ENCODE results near the gene PPP1R26.
"Not testable (repeated sequence)": the region's sequence is repeated elsewhere in the genome, so short reads cannot be mapped to it uniquely, and the experiment has no call there.

PPP1R26 gene, protein sequence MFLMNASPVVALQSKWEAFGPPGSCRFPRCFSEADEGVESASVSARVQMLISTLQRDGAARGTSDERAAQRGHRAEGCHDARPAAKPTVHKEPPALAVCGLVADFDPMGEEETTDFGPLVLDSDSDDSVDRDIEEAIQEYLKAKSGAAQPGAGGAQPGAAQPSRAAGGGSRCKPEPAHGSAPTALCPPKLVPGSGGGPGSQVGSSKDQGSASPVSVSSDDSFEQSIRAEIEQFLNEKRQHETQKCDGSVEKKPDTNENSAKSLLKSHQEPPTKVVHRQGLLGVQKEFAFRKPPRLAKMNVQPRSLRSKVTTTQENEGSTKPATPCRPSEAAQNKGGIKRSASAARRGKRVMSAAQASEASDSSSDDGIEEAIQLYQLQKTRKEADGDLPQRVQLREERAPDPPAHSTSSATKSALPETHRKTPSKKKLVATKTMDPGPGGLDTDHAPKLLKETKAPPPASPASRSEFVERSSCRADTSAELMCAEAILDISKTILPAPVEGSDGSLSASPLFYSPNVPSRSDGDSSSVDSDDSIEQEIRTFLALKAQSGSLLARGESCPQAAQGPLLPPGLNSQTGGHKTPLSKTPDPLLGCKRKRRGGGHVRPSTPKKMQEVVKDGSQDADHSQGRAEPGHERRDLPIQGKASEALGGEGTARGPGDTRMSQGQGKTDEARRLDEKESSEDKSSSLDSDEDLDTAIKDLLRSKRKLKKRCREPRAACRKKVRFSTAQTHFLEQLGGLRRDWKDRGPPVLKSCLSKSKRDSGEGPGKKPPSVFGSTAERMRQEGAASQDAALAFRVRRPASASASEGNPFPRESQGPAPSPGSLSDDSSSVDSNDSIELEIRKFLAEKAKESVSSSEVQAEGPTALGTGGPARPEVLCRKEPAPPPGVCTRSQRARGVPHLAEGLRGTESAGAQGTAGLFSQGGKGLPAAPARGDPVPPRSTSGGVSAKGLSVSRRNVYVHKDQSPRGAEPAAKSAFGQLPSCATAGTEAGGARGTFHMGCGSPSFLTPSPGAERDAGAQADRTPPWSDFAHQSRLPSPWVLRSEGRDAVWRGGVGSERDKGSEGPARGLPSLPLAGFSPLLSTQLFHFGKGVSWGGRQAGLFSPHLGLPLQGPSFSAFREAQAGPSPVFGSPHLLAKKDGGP (N-terminal part only)

DNA sequence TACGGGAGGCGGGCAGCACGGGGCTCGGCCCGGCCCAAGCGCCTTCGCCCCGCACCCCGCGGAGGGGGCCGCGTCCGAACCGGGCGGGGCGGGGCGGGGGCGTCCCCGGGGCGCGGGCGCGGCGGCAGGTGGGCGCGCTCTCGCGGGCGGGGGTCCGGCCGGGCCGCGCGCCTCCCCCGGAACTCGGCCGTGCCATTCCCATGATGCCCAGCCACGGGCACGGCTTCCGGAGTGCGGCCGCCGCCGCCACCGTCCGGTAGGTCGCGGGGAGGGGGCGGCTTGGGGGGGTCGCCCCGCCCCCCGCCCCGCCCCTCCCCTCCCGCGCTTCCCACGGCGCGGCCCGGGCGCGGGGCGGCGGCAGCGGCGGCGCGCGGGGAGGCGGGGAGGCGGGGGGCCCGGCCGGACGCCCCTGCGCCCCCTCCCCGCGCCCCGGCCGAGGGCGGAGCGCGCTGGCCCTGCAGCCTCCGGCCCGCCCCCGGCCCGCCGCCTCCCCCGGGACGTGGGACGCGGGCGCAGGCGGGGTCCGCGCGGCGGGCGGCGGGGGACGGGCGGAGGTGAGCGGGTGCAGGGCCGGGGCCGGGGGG is at the start of gene PPP1R26:
Gene PPP1R26, plus strand, starts transcription at position 314 of the 584 bp plus-strand sequence. CDS start 4,729 bp downstream, outside the sequence.
- DNase-seq (ENCODE audit: low spot score) = no peak

DNA sequence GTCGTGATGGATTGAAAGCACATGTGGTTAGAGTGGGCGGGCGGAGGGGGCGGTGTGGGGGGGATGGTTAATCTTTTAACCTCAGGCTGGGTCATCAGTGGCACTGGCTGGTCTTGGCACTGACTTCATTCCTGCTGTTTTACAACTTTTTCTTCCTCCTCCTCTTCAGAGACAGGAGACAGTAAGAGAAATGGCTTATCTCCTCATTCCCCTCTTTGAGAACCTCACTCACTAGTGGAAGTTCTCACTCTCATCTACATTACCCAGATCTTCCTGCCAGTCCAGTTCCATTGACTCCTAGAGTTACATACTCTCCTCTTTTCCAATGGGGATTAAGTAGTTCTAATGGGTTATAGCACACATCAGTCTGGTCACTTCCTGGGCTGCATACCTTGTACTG is 42.3 kb upstream of the PPP1R26 start:
- no peak for DNase-seq (ENCODE audit: low spot score)

DNA sequence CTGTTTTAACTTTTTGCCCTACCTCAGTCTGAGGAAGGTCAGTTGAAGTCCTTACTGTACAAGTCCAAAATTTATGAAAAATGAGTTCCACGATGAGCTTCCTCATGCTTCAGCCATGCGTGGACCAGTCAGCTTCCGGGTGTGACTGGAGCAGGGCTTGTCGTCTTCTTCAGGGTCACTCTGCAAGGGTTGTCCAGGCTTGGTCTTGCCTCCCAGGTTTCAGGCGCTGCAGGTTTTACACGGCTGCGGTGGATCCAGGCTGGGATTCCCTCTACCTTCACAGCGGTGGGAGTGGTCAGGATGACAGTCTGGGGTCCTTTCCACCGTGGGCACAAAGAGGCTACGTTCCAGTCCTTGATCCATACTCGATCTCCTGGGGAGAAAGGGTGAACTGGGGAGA is 41.9 kb upstream of the PPP1R26 start:
- DNase-seq (ENCODE audit: low spot score) = not testable (repeated sequence)

DNA sequence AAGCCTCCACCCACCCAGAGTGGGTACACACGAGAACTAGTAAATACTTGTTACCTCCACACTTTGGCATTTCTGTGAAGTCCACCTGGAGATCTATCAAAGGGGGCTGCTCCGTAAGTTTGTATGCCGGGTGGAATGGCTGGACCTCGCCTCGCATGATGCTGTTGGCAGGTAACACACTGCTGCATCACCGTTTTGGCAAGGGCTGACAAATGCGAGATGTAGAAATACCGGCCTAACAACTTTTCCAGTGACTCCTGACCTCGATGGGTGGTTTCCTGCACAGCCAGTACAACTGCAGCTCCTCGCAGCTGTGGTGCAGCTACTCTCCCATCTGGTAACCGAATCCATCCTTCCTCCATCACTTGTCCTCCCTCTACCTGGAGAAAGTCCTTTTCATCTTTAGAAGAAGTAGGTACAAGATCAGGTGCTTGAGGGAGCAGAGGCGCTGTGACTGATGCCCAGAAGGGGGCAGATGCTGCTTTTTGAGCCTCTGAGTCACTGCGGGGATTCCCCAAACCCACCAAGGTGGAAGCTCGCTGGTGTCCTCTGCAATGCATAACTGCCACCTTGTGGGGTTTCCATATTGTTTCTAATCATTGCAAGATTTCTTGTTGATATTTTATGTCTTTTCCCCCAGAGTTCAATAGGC is 40.9 kb upstream of the PPP1R26 start:
- DNase-seq (ENCODE audit: low spot score) = peak; percentile 69

DNA sequence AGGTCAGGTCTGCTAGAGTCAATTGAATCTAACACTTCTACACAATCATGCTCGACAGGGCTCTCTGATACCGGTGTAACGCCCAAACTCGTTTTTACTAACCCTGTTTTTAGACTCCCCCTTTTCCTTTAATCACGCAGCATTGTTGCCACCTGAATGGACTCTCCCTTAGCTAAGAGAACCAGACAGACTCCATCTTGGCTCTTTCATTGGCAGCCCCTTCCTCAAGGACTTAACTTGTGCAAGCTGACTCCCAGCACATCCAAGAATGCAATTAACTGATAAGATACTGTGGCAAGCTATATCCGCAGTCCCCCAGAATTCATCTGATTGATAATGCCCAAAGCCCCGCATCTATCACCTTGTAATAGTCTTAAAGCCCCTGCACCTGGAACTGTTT is 40.1 kb upstream of the PPP1R26 start:
- not testable (repeated sequence) for DNase-seq (ENCODE audit: low spot score)

DNA sequence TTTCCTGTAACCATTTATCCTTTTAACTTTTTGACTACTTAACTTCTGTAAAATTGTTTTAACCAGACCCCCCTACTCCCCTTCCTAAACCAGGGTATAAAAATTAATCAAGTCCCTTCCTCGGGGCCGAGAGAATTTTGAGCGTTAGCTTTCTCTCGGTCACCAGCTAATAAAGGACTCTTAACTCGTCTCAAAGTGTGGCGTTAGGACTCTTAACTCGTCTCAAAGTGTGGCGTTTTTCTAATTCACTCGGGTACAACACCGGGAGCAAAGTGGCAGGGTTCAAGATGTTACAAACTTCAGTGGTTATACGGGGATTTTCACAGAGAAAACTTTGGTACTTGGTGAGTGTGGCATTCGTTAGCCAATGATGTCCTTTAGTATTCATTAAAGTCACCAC is 39.7 kb upstream of the PPP1R26 start:
- no peak for DNase-seq (ENCODE audit: low spot score)

DNA sequence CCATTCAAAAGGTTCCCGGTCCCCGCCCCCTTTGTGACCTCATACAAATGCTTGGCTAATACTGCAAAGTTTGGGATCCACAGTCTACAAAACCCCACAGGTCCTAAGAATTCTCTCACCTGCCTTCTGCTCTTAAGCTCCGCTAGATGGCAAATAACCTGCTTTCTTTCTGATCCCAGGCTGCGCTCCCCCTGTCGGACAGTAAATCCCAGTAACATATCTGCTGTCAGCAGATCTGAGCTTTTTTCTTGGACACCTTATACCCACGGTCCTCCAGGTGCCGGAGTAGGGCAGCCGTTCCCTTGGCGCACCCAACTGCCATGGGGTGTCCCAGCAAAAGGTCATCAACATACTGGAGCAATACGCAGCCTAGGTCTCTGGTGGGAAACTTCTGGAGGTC is 39.0 kb upstream of the PPP1R26 start:
- DNase-seq (ENCODE audit: low spot score) = no peak

DNA sequence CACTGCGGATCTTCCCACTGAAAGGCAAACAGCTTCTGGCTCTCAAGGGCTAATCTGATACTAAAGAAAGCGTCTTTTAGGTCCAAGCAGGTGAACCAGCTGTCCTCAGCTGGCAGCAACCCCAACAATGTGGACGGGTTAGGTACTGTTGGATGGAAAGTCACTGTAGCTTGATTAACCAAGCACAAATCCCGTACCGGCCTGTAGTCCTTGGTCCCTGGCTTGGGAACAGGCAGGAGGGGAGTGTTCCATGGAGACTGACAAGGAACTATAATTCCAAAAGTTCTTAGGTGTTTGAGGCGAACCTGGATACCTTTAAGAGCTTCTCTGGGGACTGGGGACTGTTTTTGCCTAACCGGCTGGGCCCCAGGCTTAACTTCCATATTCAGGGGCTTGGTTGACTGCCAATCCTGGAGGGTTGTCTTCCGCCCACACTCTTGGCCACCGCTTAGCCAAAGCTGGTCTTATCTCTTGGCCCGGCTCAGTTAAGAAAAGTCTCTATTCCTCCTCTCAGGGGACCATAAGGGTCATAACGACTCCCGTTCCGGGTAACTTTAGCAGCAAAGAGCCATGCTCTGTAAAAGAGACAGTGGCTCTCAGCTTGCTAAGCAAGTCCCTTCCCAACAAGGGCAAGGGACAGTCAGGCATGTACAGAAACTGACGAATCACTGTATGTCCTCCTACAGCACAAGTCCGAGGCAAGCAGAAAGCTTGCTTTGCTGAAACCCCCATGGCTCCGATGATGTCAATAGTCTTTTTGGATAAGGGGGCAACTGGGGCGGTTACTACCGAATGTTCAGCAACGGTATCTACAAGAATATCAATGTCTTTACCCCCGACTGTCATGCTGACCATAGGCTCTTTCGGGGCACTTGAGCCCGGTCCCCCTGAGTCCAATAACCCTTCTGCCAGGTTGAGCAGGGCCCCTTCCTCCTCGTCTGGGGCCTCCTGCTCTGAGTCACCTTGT is 38.2 kb upstream of the PPP1R26 start:
- not testable (repeated sequence) for DNase-seq (ENCODE audit: low spot score)

DNA sequence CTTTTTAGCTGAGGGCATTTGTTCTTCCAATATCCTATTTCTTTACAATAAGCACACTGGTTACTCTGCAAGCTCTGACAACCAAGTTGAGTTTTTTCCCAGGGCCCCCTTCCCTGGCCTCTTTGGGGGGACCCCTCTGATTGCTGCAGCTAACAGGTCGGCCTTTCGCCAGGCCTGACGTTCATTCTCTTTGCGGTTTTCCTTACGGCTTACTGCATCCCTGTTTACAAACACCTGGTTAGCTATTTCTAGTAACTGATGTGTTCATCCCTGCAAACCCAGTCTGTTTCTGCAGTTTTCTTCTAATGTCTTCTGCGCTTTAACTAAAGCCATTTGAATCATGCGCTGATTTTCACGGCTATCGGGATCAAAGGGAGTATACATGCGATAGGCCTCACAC is 37.5 kb upstream of the PPP1R26 start:
- DNase-seq (ENCODE audit: low spot score) = no peak

DNA sequence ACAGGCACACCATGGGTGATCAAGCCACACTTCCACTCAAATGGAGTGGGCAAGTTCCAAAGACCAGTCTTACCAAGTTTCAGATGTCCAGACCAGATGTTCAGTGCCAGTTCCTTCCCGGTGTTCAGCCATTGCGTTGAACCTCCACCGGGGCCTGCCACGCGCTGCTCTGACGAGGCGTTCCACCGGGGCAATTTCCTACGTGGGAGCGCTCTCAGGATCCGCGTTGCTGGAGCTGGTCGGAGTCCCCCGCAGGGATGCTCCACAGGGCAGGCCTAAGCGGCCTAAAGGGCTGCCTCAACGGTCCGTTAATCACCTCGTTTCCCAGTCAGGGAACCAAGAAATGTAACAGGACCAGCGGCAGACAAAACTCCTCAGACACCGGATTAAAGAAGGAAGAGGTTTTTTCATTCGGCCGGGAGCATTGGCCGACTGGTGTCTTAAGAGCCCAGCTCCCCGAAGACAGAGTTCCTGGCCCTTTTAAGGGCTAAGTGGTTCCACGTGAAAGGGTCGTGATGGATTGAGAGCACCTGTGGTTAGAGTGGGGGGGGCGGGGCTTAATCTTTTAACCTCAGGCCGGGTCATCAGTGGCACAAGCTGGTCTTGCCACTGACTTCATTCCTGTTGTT is 35.7 kb upstream of the PPP1R26 start:
- no peak for DNase-seq (ENCODE audit: low spot score)

DNA sequence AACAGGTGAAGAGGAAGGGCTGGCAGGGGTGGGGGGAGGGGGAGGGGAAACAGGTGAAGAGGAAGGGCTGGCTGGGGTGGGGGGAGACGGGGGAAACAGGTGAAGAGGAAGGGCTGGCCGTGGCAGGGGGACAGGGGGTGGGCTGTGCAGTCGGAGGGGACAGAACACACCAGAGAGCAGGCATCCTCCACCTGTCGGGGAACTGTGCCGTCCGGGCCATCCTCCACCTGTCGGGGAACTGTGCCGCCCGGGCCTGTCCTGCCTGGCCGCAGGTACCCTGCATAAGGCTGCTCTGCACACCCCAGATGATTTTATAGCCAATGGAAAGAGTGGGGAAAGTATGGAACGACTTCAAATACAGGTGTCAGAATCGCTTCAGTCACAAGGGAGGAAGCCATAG is 32.5 kb upstream of the PPP1R26 start:
- no peak for DNase-seq (ENCODE audit: low spot score)

DNA sequence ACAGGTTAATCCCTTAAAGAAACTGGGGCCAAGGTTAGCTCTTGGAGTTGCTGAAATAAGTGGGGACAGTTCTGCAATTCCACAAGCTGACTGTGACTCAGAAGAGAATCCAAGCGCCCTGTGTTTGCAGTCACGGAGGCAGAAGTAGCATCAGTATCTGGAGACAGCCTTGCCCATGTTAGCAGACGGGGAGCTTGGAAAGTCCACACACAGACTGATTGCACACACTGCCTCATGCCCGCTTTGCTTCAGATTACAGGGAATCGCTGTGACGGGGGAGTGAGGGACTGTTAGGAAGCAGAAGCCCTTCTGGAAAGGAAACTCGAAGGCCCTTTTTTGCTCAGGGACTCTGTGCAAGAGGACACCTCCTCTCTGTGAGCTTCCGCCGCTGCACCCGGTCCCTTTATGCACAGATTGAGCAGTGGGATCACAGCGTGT is 30.9 kb upstream of the PPP1R26 start:
- DNase-seq (ENCODE audit: low spot score) = no peak

DNA sequence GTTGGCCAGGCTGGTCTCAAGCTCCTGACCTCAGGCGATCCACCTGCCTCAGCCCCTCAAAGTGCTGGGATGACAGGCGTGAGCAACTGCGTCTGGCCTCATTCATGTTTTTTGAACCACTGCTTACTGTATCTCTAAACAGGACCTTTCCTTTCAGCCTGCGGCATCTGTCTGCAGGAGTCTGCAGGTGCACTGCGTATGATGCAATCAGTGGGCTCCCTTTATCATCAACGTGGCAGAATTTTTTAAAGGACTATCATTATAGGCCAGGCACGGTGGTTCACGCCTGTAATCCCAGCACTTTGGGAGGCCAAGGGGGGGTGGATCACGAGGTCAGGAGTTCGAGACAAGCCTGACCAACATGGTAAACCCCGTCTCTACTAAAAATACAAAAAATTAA is 30.1 kb upstream of the PPP1R26 start:
- DNase-seq (ENCODE audit: low spot score) = not testable (repeated sequence)

DNA sequence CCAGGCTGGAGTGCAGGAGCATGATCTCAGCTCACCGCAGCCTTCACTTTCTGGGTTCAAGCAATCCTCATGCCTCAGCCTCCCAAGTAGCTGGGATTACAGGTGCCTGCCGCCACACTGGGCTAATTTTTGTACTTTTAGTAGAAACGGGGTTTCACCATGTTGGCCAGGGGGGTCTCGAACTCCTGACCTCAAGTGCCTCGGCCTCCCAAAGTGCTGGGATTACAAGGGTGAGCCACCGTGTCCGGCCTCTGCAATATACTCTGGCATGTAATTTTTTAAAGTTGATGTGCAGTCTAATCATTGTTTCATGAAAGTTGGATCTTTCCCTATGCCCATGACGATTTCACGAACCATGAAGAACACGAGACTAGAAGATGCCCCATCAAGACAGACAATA is 28.6 kb upstream of the PPP1R26 start:
- no peak for DNase-seq (ENCODE audit: low spot score)

DNA sequence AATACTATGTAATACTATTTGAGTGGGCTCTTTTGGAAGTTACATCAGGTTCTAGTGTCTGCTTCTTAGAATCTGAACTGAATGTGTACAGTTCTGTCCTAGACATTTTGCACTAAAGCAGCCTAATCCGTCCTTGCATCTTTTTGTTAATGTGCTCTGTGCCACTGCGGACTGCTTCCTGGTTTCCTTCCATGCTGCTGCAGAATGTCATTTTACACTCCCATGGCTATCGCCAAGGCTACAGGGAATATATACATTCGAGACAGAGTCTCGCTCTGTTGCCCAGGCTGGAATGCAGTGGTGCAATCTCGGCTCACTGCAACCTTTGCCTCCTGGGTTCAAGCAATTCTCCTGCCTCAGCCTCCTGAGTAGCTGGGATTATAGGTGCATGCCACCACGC is 27.7 kb upstream of the PPP1R26 start:
- DNase-seq (ENCODE audit: low spot score) = not testable (repeated sequence)

DNA sequence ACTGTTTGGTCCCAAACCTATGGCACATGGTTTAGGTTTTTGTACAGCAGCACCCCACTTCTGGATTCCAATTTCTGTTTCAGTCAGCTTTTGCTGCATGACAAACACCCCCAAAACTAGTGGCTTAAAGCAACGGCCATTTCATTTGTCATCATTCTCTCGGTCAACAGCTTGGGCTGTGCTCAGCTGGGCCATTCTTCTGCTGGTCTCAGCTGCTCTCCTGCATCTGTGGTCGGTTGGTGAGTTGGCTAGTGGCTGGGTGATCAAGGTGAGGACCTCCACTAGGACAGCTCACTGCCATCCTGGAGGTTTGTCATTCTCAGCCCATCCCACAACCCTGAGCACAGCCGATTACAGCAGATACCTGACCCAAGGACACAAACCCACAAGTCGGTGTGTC is 24.8 kb upstream of the PPP1R26 start:
- DNase-seq (ENCODE audit: low spot score) = no peak

DNA sequence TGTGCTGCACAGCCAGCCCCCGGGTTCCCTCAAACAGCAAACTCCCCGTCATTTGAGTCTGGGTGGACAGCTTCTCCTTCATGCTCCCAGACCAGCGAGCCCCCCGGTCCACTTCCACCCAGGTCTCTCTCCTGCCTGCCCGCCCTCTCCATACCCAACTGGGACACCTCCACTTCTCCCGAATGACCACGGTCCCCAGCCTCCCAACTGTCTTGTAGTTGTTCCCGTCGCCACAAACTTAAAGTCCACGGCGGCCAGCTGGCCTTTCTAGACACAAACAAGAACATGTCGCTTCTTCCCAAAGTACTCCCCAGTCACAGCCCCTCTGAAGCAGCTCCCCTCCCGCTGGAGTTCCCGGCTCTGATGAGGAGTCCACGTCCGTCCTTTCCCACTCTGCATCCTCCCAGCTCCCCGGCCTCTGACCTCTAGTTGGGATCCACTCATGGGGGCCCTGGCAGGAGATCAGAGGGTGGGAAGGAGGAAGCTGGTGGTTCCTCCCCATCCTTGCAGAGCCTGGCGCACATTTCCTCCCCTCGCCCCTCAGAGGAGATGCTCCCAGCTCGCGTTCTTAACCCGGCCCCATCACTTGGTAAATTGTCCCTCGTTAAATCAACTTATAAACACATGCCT is 24.1 kb upstream of the PPP1R26 start:
- DNase-seq (ENCODE audit: low spot score) = no peak

DNA sequence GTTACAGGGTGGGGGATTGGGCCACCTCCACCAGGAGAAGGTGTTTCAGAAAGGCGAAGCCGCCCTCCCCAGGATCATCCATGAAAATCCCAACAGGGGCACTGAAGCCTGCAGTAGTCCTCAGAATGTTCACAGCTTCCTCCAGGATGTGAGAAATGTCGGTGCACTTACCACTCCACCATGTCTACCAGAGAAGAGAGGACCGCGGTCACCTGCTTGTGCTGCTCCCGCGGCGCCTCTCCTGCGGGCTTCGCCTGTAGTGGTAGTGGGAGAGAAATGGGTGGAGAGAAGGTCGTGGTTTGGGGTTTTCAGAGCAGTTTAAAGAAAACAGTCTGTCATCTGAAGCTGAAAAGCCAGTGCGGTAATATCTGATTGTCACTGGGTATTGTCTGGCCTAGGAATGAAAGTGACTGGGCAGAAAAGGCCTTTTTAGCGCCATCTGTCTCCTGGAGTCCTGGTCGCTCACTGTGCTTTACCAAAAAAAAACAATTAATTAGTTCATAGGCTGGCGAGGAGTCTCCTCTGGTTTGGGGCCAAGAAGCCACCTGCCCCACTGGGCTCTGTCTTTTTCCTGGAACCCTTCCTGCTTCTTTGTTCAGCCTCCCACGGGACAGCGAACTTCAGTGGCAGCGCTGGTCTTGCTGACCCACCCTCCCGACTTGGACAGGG is 23.0 kb upstream of the PPP1R26 start:
- no peak for DNase-seq (ENCODE audit: low spot score)

DNA sequence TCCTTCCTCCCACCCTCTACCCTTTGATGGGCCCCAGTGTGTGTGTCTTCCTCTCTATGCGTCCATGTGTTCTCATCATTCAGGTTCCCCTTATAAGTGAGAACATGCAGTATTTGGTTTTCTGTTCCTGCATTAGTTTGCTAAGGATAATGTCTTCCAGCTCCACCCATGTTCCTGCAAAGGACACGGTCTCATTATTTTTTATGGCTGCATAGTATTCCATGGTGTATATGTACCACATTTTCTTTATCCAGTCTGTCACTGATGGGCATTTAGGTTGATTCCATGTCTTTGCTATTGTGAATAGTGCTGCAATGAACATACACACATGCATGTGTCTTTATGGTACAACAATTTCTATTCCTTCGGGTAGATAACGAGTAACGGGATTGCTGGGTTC is 21.1 kb upstream of the PPP1R26 start:
- not testable (repeated sequence) for DNase-seq (ENCODE audit: low spot score)
